GM12878 (cell line): Measurements from ENCODE around the gene ADAM19. TPM values are rescaled to one million over a fixed set of nuclear protein-coding genes. Genes with fewer than 3 reads are reported as not detected.

Experiments
- ATAC-seq: fragments of 200-7000 bp; cut with Tn5 transposase; 3 replicates; pipeline ENCODE4 v1.9.1; 2020; ENCODE audit warnings: mild to moderate bottlenecking, moderate library complexity
- BruUV-seq: library from RNA; stranded (reverse); fragments of 400-500 nt; replicated peaks from 2 replicates; lab custom pipeline; 2021; lab: Mats Ljungman, UMichigan
- CTCF ChIA-PET: fragments of 300-600 bp; sonication (Branson Sonifier 250); formaldehyde crosslinking; extraction: SDS; loops from one replicate; lab custom pipeline; 2021; ENCODE audit warnings: inconsistent platforms; lab: Yijun Ruan, JAX
- POLR2A ChIA-PET: fragments of 350-600 bp; formaldehyde crosslinking; extraction: SDS; loops from one replicate; lab custom pipeline; 2021; ENCODE audit warnings: inconsistent platforms; lab: Charles Lee
- RAD21 ChIA-PET: fragments of 300-600 bp; sonication (Branson Sonifier 250); formaldehyde crosslinking; loops from one replicate; lab custom pipeline; 2023; ENCODE audit warnings: antibody characterized with exemption; ENCODE audit not compliant: unreplicated experiment; lab: Charles Lee
- SMC1A ChIA-PET: fragments of 300-600 bp; sonication (Branson Sonifier 250); formaldehyde crosslinking; loops from one replicate; lab custom pipeline; 2023; ENCODE audit not compliant: unreplicated experiment, uncharacterized antibody; lab: Charles Lee
- DNase-seq: peaks from one replicate; pipeline ENCODE4 v3.0.0-alpha.2; 2011; ENCODE audit warnings: low read depth, low spot score
- FAIRE-seq: peaks from 3 replicates; lab custom pipeline; 2011; peaks lifted over from hg19 to GRCh38; lab: Jason Lieb, UNC
- H2AFZ ChIP-seq: 2 replicates; pipeline ENCODE4 v1.6.0; 2011; ENCODE audit warnings: low read depth, low read length, control low read depth; ENCODE audit not compliant: control insufficient read depth
- H3K27ac ChIP-seq: 2 replicates; pipeline ENCODE4 v1.5.1; 2011; ENCODE audit warnings: control low read depth; ENCODE audit not compliant: control insufficient read depth, insufficient read depth
- H3K27me3 ChIP-seq, 2 experiments: replicated peaks in 1 of 2; 2 replicates each; pipeline versions ENCODE4 v1.6.0 to v1.6.1; 2011; ENCODE audit warnings: low read length in 1 of 2; ENCODE audit not compliant: control insufficient read depth in 2 of 2, insufficient read depth in 2 of 2
- H3K36me3 ChIP-seq, 2 experiments: 2 replicates each; pipeline ENCODE4 v1.5.1; 2011; ENCODE audit warnings: low read length in 1 of 2; ENCODE audit not compliant: control insufficient read depth in 2 of 2, insufficient read depth in 2 of 2
- H3K4me1 ChIP-seq: 2 replicates; pipeline ENCODE4 v1.6.1; 2011; ENCODE audit warnings: mild to moderate bottlenecking, low read length, moderate library complexity, mixed read lengths; ENCODE audit not compliant: control insufficient read depth, insufficient read depth
- H3K4me2 ChIP-seq: 2 replicates; pipeline ENCODE4 v1.6.0; 2011; ENCODE audit warnings: control low read depth; ENCODE audit not compliant: control insufficient read depth, insufficient read depth
- H3K4me3 ChIP-seq: fragments of 200-600 bp; sonication (generic); 2 replicates; pipeline ENCODE4 v1.5.1; 2016
- H3K79me2 ChIP-seq: 2 replicates; pipeline ENCODE4 v1.6.0; 2011; ENCODE audit warnings: low read length; ENCODE audit not compliant: control insufficient read depth, insufficient read depth
- H3K9ac ChIP-seq: 2 replicates; pipeline ENCODE4 v1.8.0; 2011; ENCODE audit warnings: low read length, control low read depth, mixed read lengths; ENCODE audit not compliant: control insufficient read depth, insufficient read depth
- H3K9me3 ChIP-seq: replicated peaks from 3 replicates; pipeline ENCODE4 v1.5.1; 2011; ENCODE audit warnings: mild to moderate bottlenecking, low read length; ENCODE audit not compliant: control insufficient read depth, insufficient read depth
- H4K20me1 ChIP-seq: 2 replicates; pipeline ENCODE4 v1.6.0; 2011; ENCODE audit not compliant: control insufficient read depth, insufficient read depth
- ASH2L ChIP-seq: fragments of 300-600, 200-600 bp; sonication (generic); IDR thresholded peaks from 2 replicates; pipeline ENCODE4 v1.6.1; 2017; ENCODE audit warnings: low read depth, mild to moderate bottlenecking, borderline replicate concordance
- EGR1 ChIP-seq, 2 experiments: IDR thresholded peaks; 1 replicate in 1 of 2; 2 replicates in 1 of 2; pipeline ENCODE4 v1.6.1; 2011 to 2012; ENCODE audit warnings: low read depth in 2 of 2, low read length in 2 of 2, borderline replicate concordance in 1 of 2, mild to moderate bottlenecking in 1 of 2, moderate library complexity in 1 of 2
- EP300 ChIP-seq, 2 experiments: fragments of 150-350 bp in 1 of 2; IDR thresholded peaks; 2 replicates each; pipeline ENCODE4 v1.6.1; 2011 to 2012; ENCODE audit warnings: low read depth in 2 of 2, low read length in 2 of 2, borderline replicate concordance in 1 of 2, improper control_type of control experiment in 1 of 2, inconsistent platforms in 1 of 2; ENCODE audit not compliant: control insufficient read depth in 1 of 2
- FOXM1 ChIP-seq: IDR thresholded peaks from 2 replicates; pipeline ENCODE4 v1.6.1; 2012; ENCODE audit warnings: low read depth, mild to moderate bottlenecking, inconsistent platforms, low read length, moderate library complexity
- IKZF1 ChIP-seq: fragments of 450-650 bp; conservative IDR thresholded peaks from 2 replicates; pipeline ENCODE4 v1.6.1; 2017; ENCODE audit warnings: antibody characterized with exemption, mild to moderate bottlenecking
- KLF5 ChIP-seq: fragments of 450-650 bp; IDR thresholded peaks from 2 replicates; pipeline ENCODE4 v1.6.1; 2014; ENCODE audit warnings: mild to moderate bottlenecking; ENCODE audit not compliant: partially characterized antibody
- RCOR1 ChIP-seq: conservative IDR thresholded peaks from 2 replicates; pipeline ENCODE4 v1.6.1; 2012; ENCODE audit warnings: low read depth, low read length, improper control_type of control experiment
- RUNX3 ChIP-seq: IDR thresholded peaks from 2 replicates; pipeline ENCODE4 v1.6.1; 2012; ENCODE audit warnings: low read length, inconsistent platforms
- SIX5 ChIP-seq: IDR thresholded peaks from 2 replicates; pipeline ENCODE4 v1.6.1; 2011; ENCODE audit warnings: mild to moderate bottlenecking, low read depth, low read length, moderate library complexity; ENCODE audit not compliant: severe bottlenecking
- SMAD1 ChIP-seq: fragments of 450-650 bp; IDR thresholded peaks from 2 replicates; pipeline ENCODE4 v1.6.1; 2018; ENCODE audit warnings: mild to moderate bottlenecking, low read depth; ENCODE audit not compliant: partially characterized antibody
- SREBF2 ChIP-seq: IDR thresholded peaks from 2 replicates; pipeline ENCODE4 v1.6.1; 2012; ENCODE audit warnings: mild to moderate bottlenecking, low read length
- TAF1 ChIP-seq: IDR thresholded peaks from 2 replicates; pipeline ENCODE4 v1.6.1; 2011; ENCODE audit warnings: mild to moderate bottlenecking, low read depth, low read length, borderline replicate concordance
- USF2 ChIP-seq: IDR thresholded peaks from 2 replicates; pipeline ENCODE4 v1.6.1; 2011; ENCODE audit warnings: low read depth, low read length, improper control_type of control experiment, borderline replicate concordance
- ZNF207 ChIP-seq: fragments of 450-650 bp; IDR thresholded peaks from 2 replicates; pipeline ENCODE4 v1.6.1; 2014; ENCODE audit warnings: antibody characterized with exemption, mild to moderate bottlenecking, borderline replicate concordance
- ZNF217 ChIP-seq: fragments of 450-650 bp; IDR thresholded peaks from 2 replicates; pipeline ENCODE4 v1.6.1; 2017; ENCODE audit warnings: antibody characterized with exemption, mild to moderate bottlenecking
- WGBS: methylation state at CpG from one replicate; pipeline ENCODE4 v1.1.6; 2016; ENCODE audit warnings: low lambda C conversion rate; ENCODE audit not compliant: insufficient replicate concordance, insufficient coverage; ENCODE audit errors: missing lambda C conversion rate; 5-methylcytosine and 5-hydroxymethylcytosine counted together
- in situ Hi-C: fragments of 300-500 bp; cut with MboI; formaldehyde crosslinking; loops from 9 replicates; pipeline ENCODE4 v1.14.3; 2018; ENCODE audit warnings: mixed read lengths
- intact Hi-C: fragments of 100-400 bp; cut with micrococcal nuclease; formaldehyde crosslinking; loops from one replicate; pipeline ENCODE4 v1.14.2; 2022; ENCODE audit not compliant: unreplicated experiment
- polyA plus RNA-seq, 11 experiments: library from polyadenylated mRNA; depleted of rRNA in 4 of 11; unstranded in 6 of 11; stranded (reverse) in 5 of 11; fragments of >200 nt; fragmentation: Nextera tagmentation in 4 of 11; fragmentation: Illumina TruSeq in 1 of 11; extraction: Ambion mirVana in 4 of 11; extraction: Trizol in 1 of 11; gene quantifications; 1 replicate in 1 of 11; 2 replicates in 10 of 11; pipeline versions ENCODE4 v1.2.1 to v1.2.3, GENCODE V29; 2011 to 2016; ENCODE audit warnings: inconsistent platforms in 2 of 11, missing spikeins in 2 of 11, low read depth in 1 of 11
- total RNA-seq, 4 experiments: library from RNA; depleted of rRNA in 3 of 4; stranded (reverse); fragments of >200 nt in 3 of 4; fragmentation: Illumina TruSeq in 1 of 4; extraction: Trizol in 1 of 4; gene quantifications; 2 replicates each; pipeline versions ENCODE4 v1.2.1 to v1.2.3, GENCODE V29; 2013 to 2021

The ADAM19 gene
- total and polyA plus RNA-seq, 10 of the 15 experiments (the other 5 are each of a cell fraction or from before 2014, with no cell fraction given) = 16.0 to 92.8 (median 44.7) TPM

DNA sequence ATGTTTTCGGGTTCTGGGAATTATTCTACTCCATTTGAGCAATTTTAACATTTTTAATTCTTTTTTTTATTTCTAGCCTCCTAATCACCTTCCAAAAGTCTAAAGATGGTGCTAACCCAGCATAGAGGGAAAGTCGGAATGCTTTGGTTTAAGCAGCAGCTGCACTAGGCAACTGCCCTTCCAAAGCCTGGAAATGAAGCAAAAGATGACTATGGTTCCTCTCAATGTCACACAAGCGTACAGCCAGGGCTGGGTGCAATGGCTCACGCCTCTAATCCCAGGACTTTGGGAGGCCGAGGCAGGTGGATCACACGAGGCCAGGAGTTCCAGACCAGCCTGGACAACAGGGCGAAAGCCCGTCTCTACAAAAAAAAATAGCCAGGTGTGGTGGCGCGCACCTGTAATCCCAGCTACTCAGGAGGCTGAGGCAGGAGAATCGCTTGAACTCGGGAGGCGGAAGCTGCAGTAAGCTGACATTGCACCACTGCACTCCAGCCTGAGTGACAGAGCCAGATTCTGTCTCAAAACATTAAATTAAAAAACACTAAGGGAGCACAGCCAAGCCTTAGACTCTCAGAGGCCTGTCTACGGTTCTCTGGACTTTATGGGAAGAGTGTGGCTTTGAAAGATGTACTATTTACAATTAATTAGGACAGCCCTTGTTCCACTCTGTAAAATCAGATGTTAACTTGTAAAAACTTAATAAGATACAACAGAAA, 33.1 kb downstream of the ADAM19 start:
- Histone ChIP-seq H3K9me3 (no peaks in the 10 kb centered on the region), H3K4me3 (no peak overlapping the region), H3K36me3 (peaks cover 0 to 3% of the 10 kb centered on the region in 2 experiments; a peak in 3 of 4 replicates), H3K9ac (no peak overlapping the region), H3K79me2 (peaks cover 31% of the 10 kb centered on the region), H4K20me1 (no peaks in the 10 kb centered on the region), H2AFZ (no peak overlapping the region), H3K27me3 (no peaks in the 10 kb centered on the region), H3K4me1 (peaks cover 57% of the 10 kb centered on the region), H3K4me2 (no peak overlapping the region), H3K27ac (peak overlapping the region; percentile 92)
- DNase-seq (no peak), ATAC-seq (no peak), FAIRE-seq (no peak)
- SMC1A ChIA-PET = interaction anchor here (0.8 to 4.5 kb wide), 15 partner anchors 9 to 176 kb away, joined by 3 to 40 read pairs (median 10); no protein-coding TSS in a partner anchor
- 85% methylated on average over 14 of the region's 14 CpGs for WGBS
- intact Hi-C loops (no loop called here), in situ Hi-C loops (no loop called here)
- RAD21 ChIA-PET = interaction anchor here (0.6 to 3.5 kb wide), 10 partner anchors 8 to 69 kb away, joined by 3 to 36 read pairs (median 8); partner anchors contain the start of gene ADAM19
- POLR2A ChIA-PET = interaction anchor here (1.2 to 2.7 kb wide), 5 partner anchors 8 to 124 kb away, joined by 3 to 15 read pairs (median 9); no protein-coding TSS in a partner anchor
- CTCF ChIA-PET = interaction anchor here (0.9 to 3.5 kb wide), 10 partner anchors 8 to 201 kb away, joined by 3 to 27 read pairs (median 7); partner anchors contain the start of gene LSM11
- BruUV-seq = no TSS peak
- TF ChIP-seq ZNF217 = no peak
- TF ChIP-seq TAF1 = no peak
- TF ChIP-seq FOXM1 = no peak
- no peak for TF ChIP-seq KLF5
- no peak for TF ChIP-seq SREBF2
- TF ChIP-seq SIX5 = no peak
- no peak for TF ChIP-seq EGR1 (IDR thresholded peaks at IDR 0.05; ENCODE audit: borderline replicate concordance in 1 of 2, low read depth in 2 of 2, low read length in 2 of 2)
- TF ChIP-seq RUNX3 = no peak
- no peak for TF ChIP-seq IKZF1
- no peak for TF ChIP-seq ASH2L
- TF ChIP-seq ZNF207 = no peak
- TF ChIP-seq USF2 = no peak
- no peak for TF ChIP-seq SMAD1
- TF ChIP-seq EP300 (IDR thresholded peaks at IDR 0.05; ENCODE audit: borderline replicate concordance in 1 of 2, control insufficient read depth in 1 of 2, low read depth in 2 of 2, low read length in 2 of 2) = no peak
- TF ChIP-seq RCOR1 = no peak
